GM19043 (cell line): Measurements from ENCODE around the gene ADCY3.

Experiments used
- ATAC-seq: cut with Tn5 transposase; IDR thresholded peaks from one replicate; pipeline ENCODE4 v1.9.1; 2021; ENCODE audit warnings: low read depth; ENCODE audit not compliant: unreplicated experiment

Gene ADCY3

GRCh38 chr2:24926602-24927252, 6.7 kb upstream of the ADCY3 start:
- ATAC-seq: no peak

- ATAC-seq: no peak
These were observed 6.2 kb upstream of the ADCY3 start for GRCh38 chr2:24926220-24926601.

- ATAC-seq: no peak
These were observed 5.8 kb upstream of the ADCY3 start for GRCh38 chr2:24925815-24926214.

- ATAC-seq: no peak
These were observed 4.7 kb upstream of the ADCY3 start for GRCh38 chr2:24924732-24925131.

GRCh38 chr2:24924266-24924665, 4.2 kb upstream of the ADCY3 start:
- ATAC-seq: no peak

- ATAC-seq: no peak
These were observed 3.1 kb upstream of the ADCY3 start for GRCh38 chr2:24923106-24923505.

GRCh38 chr2:24922556-24922955, 2.5 kb upstream of the ADCY3 start:
- no peak for ATAC-seq

GRCh38 chr2:24920809-24921441, 888 bp upstream of the ADCY3 start:
- no peak for ATAC-seq

- peak; percentile 7 for ATAC-seq
These were observed 435 bp downstream of the ADCY3 start for GRCh38 chr2:24919506-24920097.

- no peak for ATAC-seq
These were observed 966 bp downstream of the ADCY3 start for GRCh38 chr2:24919037-24919505.

- ATAC-seq: no peak
These were observed 1.6 kb downstream of the ADCY3 start for GRCh38 chr2:24918326-24919036.

- ATAC-seq: no peak
These were observed 2.2 kb downstream of the ADCY3 start for GRCh38 chr2:24917731-24918325.

GRCh38 chr2:24917086-24917485, 3.0 kb downstream of the ADCY3 start:
- no peak for ATAC-seq

GRCh38 chr2:24915796-24916195, 4.2 kb downstream of the ADCY3 start:
- ATAC-seq: no peak

GRCh38 chr2:24915175-24915574, 4.9 kb downstream of the ADCY3 start:
- ATAC-seq: no peak

GRCh38 chr2:24914713-24915112, 5.3 kb downstream of the ADCY3 start:
- no peak for ATAC-seq

GRCh38 chr2:24913911-24914310, 6.1 kb downstream of the ADCY3 start:
- no peak for ATAC-seq

- ATAC-seq: no peak
These were observed 7.1 kb downstream of the ADCY3 start for GRCh38 chr2:24912986-24913385.

GRCh38 chr2:24912523-24912922, 7.5 kb downstream of the ADCY3 start:
- ATAC-seq: no peak

GRCh38 chr2:24910245-24910644, 9.8 kb downstream of the ADCY3 start:
- ATAC-seq: no peak

- no peak for ATAC-seq
These were observed 10.4 kb downstream of the ADCY3 start for GRCh38 chr2:24909555-24910177.
